Epithelial cell of alveolus of lung (primary cell): ENCODE measurements around the gene CWC27. TPM values are rescaled to one million over a fixed set of nuclear protein-coding genes. Genes with fewer than 3 reads are reported as not detected.

Source experiments
- total RNA-seq: library from RNA; depleted of rRNA; stranded (reverse); fragments of >200 nt; gene quantifications from 2 replicates; pipeline ENCODE4 v1.2.1, GENCODE V29; 2015

The CWC27 gene, protein sequence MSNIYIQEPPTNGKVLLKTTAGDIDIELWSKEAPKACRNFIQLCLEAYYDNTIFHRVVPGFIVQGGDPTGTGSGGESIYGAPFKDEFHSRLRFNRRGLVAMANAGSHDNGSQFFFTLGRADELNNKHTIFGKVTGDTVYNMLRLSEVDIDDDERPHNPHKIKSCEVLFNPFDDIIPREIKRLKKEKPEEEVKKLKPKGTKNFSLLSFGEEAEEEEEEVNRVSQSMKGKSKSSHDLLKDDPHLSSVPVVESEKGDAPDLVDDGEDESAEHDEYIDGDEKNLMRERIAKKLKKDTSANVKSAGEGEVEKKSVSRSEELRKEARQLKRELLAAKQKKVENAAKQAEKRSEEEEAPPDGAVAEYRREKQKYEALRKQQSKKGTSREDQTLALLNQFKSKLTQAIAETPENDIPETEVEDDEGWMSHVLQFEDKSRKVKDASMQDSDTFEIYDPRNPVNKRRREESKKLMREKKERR
- total RNA-seq = 10.6 and 31.2 TPM in 2 replicates

DNA sequence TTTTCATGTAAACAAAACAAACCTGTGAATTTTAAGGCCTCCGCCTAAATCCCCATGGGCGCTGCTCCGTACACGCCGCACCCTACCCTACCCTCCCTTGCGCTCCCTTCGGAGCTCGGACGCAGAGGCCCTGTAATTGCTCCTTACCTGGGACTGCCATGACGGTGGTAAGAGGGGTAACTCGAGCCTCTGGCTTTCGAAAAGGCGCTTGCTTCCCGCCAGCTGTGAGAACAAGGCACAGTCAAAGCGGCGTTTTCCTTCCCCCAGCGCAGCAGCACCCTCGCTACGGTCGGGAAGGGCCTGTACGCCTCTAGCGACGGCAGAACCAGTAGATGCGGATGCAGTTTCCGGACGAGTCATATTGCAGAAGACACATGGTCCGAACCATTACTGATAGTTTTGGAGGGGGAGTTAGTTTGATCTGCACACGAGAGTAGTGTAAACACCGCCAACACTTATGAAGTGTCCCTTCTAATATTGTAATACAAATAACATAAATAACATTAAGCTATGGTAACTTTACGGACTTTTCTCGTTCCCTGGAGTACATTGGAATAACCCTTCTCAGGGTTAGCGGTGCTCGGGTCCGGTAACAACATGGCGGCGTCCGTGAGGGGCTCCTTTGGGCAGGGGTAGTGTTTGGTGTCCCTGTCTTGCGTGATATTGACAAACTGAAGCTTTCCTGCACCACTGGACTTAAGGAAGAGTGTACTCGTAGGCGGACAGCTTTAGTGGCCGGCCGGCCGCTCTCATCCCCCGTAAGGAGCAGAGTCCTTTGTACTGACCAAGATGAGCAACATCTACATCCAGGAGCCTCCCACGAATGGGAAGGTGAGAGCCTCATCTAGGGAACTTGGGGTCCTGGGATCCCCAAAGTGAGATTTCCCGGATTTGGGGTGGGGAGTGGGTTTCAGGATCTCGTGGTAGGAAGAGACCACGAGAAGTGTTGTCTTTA is at the start of gene CWC27, which contains the start of gene SREK1IP1:
Gene CWC27 (plus strand): TSS at position 573 of the 955 bp plus-strand sequence. CDS start 217 bp downstream, at position 790.
Gene SREK1IP1 (minus strand): TSS at position 334 of the 955 bp plus-strand sequence. CDS start 174 bp downstream, at position 160.

Other genes with a start within 250 kb of the CWC27 start
- gene SHISAL2B, start 78.4 kb upstream of the CWC27 start, total RNA-seq = 4.3 TPM in 1 of 2 replicates, not detected in the other
- 6.6 and 11.3 TPM in 2 replicates for gene SREK1IP1, start 239 bp upstream of the CWC27 start, total RNA-seq